H1 (cell line): ENCODE measurements around the gene APLP1.

Experiments used
- CTCF ChIP-seq, 3 experiments: IDR thresholded peaks; 1 replicate in 2 of 3; 2 replicates in 1 of 3; pipeline versions ENCODE4 v1.5.1 to v1.6.1; 2011; ENCODE audit warnings: low read length in 3 of 3, mild to moderate bottlenecking in 3 of 3, inconsistent platforms in 2 of 3, low read depth in 1 of 3, moderate library complexity in 1 of 3; ENCODE audit not compliant: insufficient read depth in 1 of 3; ENCODE audit errors: control extremely low read depth in 1 of 3
- EP300 ChIP-seq, 2 experiments: IDR thresholded peaks; 1 replicate in 1 of 2; 2 replicates in 1 of 2; pipeline ENCODE4 v1.6.1; 2011 to 2012; ENCODE audit warnings: low read depth in 2 of 2, low read length in 2 of 2, mild to moderate bottlenecking in 2 of 2, borderline replicate concordance in 1 of 2, inconsistent platforms in 1 of 2, moderate library complexity in 1 of 2
- JUND ChIP-seq: IDR thresholded peaks from 2 replicates; pipeline ENCODE4 v1.6.1; 2011; ENCODE audit warnings: mild to moderate bottlenecking, improper control_type of control experiment, low read length

- TF ChIP-seq CTCF (IDR thresholded peaks at IDR 0.05; ENCODE audit: control extremely low read depth in 1 of 3, insufficient read depth in 1 of 3, low read depth in 1 of 3, low read length in 3 of 3): no peak
- TF ChIP-seq JUND: no peak
- TF ChIP-seq EP300 (IDR thresholded peaks at IDR 0.05; ENCODE audit: borderline replicate concordance in 1 of 2, low read depth in 2 of 2, low read length in 2 of 2): no peak
Measured at GRCh38 chr19:35848919-35849505, 19.4 kb upstream of the APLP1 start.
